ENCODE measurements around the gene NHSL2.

Gene NHSL2

DNA sequence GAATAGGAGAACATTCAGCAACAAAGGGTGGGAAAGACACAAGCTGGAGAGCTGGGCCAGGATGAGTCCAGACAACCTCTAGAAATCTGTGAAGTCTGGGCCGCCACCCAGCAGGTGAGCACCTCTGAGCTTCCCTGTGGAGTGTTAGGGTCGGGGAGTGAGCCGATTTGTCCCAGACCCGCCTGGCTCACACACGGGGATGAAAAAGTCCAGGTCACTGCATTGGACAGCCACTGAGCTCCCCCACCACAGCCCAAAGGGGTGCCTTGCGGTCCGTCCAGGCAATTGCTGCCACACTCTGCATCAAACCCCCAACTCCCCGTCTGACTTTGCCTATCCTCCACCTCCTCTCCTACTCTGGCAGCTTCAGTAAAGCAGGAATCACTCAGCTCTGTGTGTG lies 38.7 kb downstream of the NHSL2 start:
- TF ChIP-seq MYC (IDR thresholded peaks at IDR 0.05; ENCODE audit: low read depth, low read length) (no peak), POLR2A (IDR thresholded peaks at IDR 0.05; ENCODE audit: extremely low read depth, insufficient read length) (no peak), MAX (IDR thresholded peaks at IDR 0.05; ENCODE audit: low read depth, low read length) (no peak)
- TF ChIP-seq, protein P1, sequence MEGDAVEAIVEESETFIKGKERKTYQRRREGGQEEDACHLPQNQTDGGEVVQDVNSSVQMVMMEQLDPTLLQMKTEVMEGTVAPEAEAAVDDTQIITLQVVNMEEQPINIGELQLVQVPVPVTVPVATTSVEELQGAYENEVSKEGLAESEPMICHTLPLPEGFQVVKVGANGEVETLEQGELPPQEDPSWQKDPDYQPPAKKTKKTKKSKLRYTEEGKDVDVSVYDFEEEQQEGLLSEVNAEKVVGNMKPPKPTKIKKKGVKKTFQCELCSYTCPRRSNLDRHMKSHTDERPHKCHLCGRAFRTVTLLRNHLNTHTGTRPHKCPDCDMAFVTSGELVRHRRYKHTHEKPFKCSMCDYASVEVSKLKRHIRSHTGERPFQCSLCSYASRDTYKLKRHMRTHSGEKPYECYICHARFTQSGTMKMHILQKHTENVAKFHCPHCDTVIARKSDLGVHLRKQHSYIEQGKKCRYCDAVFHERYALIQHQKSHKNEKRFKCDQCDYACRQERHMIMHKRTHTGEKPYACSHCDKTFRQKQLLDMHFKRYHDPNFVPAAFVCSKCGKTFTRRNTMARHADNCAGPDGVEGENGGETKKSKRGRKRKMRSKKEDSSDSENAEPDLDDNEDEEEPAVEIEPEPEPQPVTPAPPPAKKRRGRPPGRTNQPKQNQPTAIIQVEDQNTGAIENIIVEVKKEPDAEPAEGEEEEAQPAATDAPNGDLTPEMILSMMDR (IDR thresholded peaks at IDR 0.05; ENCODE audit: low read depth, low read length): no peak
- DNase-seq (ENCODE audit: low read depth): no peak
- no peak overlapping the region for H3K4me3 ChIP-seq (ENCODE audit: low read depth, low read length)

- no peak for DNase-seq (ENCODE audit: low read depth)
- TF ChIP-seq MAX (IDR thresholded peaks at IDR 0.05; ENCODE audit: low read depth, low read length) (no peak), POLR2A (IDR thresholded peaks at IDR 0.05; ENCODE audit: extremely low read depth, insufficient read length) (no peak)
- H3K4me3 ChIP-seq (ENCODE audit: low read depth, low read length): no peak overlapping the region
These were observed 39.3 kb downstream of the NHSL2 start for GRCh38 chrX:71949844-71950445.

DNA sequence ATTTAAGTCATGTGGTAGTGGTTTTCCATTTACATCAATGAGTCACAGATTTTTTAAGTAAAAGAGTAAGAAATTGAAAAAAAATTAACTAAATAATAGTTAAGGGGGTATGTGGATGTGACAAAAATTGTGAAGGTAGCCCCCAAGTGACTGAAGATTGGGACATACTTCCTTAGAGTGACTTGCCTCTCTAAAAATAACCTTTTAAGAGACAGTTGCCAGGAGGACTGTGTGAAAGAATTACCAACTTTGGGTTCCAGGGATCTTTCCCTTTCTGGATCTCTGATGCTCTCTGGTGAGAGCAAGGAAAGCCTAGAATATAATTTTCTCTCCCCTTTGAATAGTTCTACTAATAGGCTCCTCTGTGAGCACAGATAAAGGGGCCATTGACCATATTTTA lies 42.7 kb downstream of the NHSL2 start:
- DNase-seq (ENCODE audit: low read depth): no peak
- no peak for TF ChIP-seq MAX (IDR thresholded peaks at IDR 0.05; ENCODE audit: low read depth, low read length)
- no peak for TF ChIP-seq MYC (IDR thresholded peaks at IDR 0.05; ENCODE audit: low read depth, low read length)
- TF ChIP-seq, protein P1 (IDR thresholded peaks at IDR 0.05; ENCODE audit: low read depth, low read length): no peak
- no peak for TF ChIP-seq POLR2A (IDR thresholded peaks at IDR 0.05; ENCODE audit: extremely low read depth, insufficient read length)
- no peak overlapping the region for H3K4me3 ChIP-seq (ENCODE audit: low read depth, low read length)

DNA sequence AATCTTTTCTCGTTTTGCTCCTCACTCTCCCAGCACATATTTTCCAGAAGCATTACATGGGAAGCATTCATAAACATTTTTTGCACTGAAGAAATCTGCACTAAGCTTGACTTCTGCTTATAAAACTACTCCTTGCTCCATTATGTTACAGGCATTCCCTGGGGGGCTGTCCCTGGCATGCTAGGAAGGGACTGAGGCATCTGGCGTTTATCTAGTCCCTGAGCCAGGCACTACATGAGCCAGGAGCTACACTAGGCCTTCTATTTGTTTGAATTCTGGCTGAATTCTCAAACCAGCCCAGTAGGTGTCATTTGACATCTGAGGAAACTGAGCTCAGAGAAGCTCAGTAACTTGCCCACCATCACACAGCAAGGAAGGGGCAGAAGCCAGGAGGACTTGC lies 43.3 kb downstream of the NHSL2 start:
- TF ChIP-seq, protein P1 (IDR thresholded peaks at IDR 0.05; ENCODE audit: low read depth, low read length): no peak
- no peak for TF ChIP-seq POLR2A (IDR thresholded peaks at IDR 0.05; ENCODE audit: extremely low read depth, insufficient read length)
- H3K4me3 ChIP-seq (ENCODE audit: low read depth, low read length): no peak overlapping the region
- no peak for DNase-seq (ENCODE audit: low read depth)

DNA sequence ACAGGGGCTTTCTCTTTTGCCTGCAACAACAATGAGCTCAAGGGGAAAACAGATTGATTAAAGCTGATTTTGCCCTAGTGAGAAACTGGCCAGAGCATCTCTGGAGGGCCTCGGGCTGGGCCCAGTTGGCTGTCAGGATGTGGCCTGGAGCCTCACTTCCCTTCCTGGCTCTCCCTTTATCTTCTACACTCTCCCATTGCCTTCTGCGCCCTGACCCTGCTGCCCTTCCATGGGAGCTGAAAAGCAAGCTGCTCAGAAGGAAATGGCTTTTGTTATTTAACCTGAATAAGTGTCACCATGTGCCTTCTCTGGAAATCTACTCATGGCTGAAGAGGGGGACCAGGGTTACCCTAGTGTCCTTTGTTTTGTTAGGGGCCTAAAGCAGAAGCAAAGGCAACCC lies 43.8 kb downstream of the NHSL2 start:
- TF ChIP-seq MAX (IDR thresholded peaks at IDR 0.05; ENCODE audit: low read depth, low read length) (no peak), MYC (IDR thresholded peaks at IDR 0.05; ENCODE audit: low read depth, low read length) (no peak), POLR2A (IDR thresholded peaks at IDR 0.05; ENCODE audit: extremely low read depth, insufficient read length) (no peak)
- TF ChIP-seq, protein P1 (IDR thresholded peaks at IDR 0.05; ENCODE audit: low read depth, low read length): no peak

GRCh38 chrX:71955530-71956120 lies 45.0 kb downstream of the NHSL2 start:
- TF ChIP-seq MYC (IDR thresholded peaks at IDR 0.05; ENCODE audit: low read depth, low read length) (no peak), POLR2A (IDR thresholded peaks at IDR 0.05; ENCODE audit: extremely low read depth, insufficient read length) (no peak), MAX (IDR thresholded peaks at IDR 0.05; ENCODE audit: low read depth, low read length) (no peak)
- TF ChIP-seq, protein P1 (IDR thresholded peaks at IDR 0.05; ENCODE audit: low read depth, low read length): no peak
- H3K4me3 ChIP-seq (ENCODE audit: low read depth, low read length): no peak overlapping the region
- DNase-seq (ENCODE audit: low read depth): no peak

More for the DNA sequence above, 43.8 kb downstream of the NHSL2 start:
- H3K4me3 ChIP-seq (ENCODE audit: low read depth, low read length): no peak overlapping the region
- DNase-seq (ENCODE audit: low read depth): no peak

All from NB4 (cell line).